CD14-positive monocyte (primary cell): ENCODE results near the gene SCARB2. TPM values are rescaled to one million over a fixed set of nuclear protein-coding genes. Genes with fewer than 3 reads are reported as not detected.

Experiments
- DNase-seq, 3 donors: peaks; one replicate each; pipeline ENCODE4 v3.0.0-alpha.2; 2011 to 2022
- H2AFZ ChIP-seq: 2 replicates; pipeline ENCODE4 v1.6.0; 2012; ENCODE audit warnings: mild to moderate bottlenecking, low read depth, low read length, inconsistent platforms; ENCODE audit not compliant: insufficient read depth, poor library complexity, severe bottlenecking
- H3K27ac ChIP-seq, 2 donors: 1 replicate in 1 of 2; 2 replicates in 1 of 2; pipeline ENCODE4 v1.5.1; 2012 to 2013; ENCODE audit warnings: low read length in 2 of 2, control low read depth in 1 of 2, inconsistent platforms in 1 of 2, low read depth in 1 of 2, mild to moderate bottlenecking in 1 of 2
- H3K27me3 ChIP-seq, 2 donors: one replicate each; pipeline versions ENCODE4 v1.6.0 to v1.6.1; 2011 to 2013; ENCODE audit warnings: low read length in 2 of 2; ENCODE audit not compliant: control insufficient read depth in 2 of 2, insufficient read depth in 2 of 2
- H3K36me3 ChIP-seq, 2 donors: replicated peaks in 1 of 2; 1 replicate in 1 of 2; 2 replicates in 1 of 2; pipeline versions ENCODE4 v1.5.1 to v1.6.1; 2012 to 2013; ENCODE audit warnings: low read length in 2 of 2, control low read depth in 1 of 2, inconsistent platforms in 1 of 2, mild to moderate bottlenecking in 1 of 2; ENCODE audit not compliant: insufficient read depth in 2 of 2, control insufficient read depth in 1 of 2
- H3K4me1 ChIP-seq, 2 donors: 1 replicate in 1 of 2; 2 replicates in 1 of 2; pipeline versions ENCODE4 v1.5.1 to v1.6.1; 2012 to 2013; ENCODE audit warnings: low read length in 2 of 2, control low read depth in 1 of 2, inconsistent platforms in 1 of 2, mild to moderate bottlenecking in 1 of 2, moderate library complexity in 1 of 2; ENCODE audit not compliant: insufficient read depth in 2 of 2, control insufficient read depth in 1 of 2
- H3K4me2 ChIP-seq: replicated peaks from 2 replicates; pipeline ENCODE3; 2012; ENCODE audit warnings: low read length, moderate library complexity, mild to moderate bottlenecking; ENCODE audit not compliant: poor library complexity, severe bottlenecking; ENCODE audit errors: extremely low read depth
- H3K4me3 ChIP-seq, 3 experiments: fragments of 200-600 bp in 1 of 3; sonication (generic) in 1 of 3; replicated peaks in 1 of 3; 1 replicate in 2 of 3; 2 replicates in 1 of 3; pipeline ENCODE4 v1.5.1; 2011 to 2013; ENCODE audit warnings: low read length in 3 of 3, mild to moderate bottlenecking in 3 of 3, control low read depth in 2 of 3, low read depth in 2 of 3, inconsistent platforms in 1 of 3, moderate library complexity in 1 of 3
- H3K79me2 ChIP-seq: 2 replicates; pipeline ENCODE4 v1.6.0; 2012; ENCODE audit warnings: mild to moderate bottlenecking, control low read depth, inconsistent platforms, low read length, moderate library complexity; ENCODE audit not compliant: insufficient read depth
- H3K9ac ChIP-seq: 2 replicates; pipeline ENCODE4 v1.6.0; 2017; ENCODE audit warnings: low read length, mild to moderate bottlenecking; ENCODE audit not compliant: insufficient read depth, poor library complexity, severe bottlenecking
- H3K9me3 ChIP-seq, 2 donors: replicated peaks in 1 of 2; 1 replicate in 1 of 2; 2 replicates in 1 of 2; pipeline versions ENCODE4 v1.5.1 to v1.6.1; 2012 to 2013; ENCODE audit warnings: low read length in 2 of 2, control low read depth in 1 of 2; ENCODE audit not compliant: control insufficient read depth in 1 of 2, insufficient read depth in 1 of 2
- H4K20me1 ChIP-seq: 2 replicates; pipeline ENCODE4 v1.6.0; 2012; ENCODE audit warnings: mild to moderate bottlenecking, low read length, control low read depth, moderate library complexity; ENCODE audit not compliant: insufficient read depth
- H3K27ac Mint-ChIP-seq, 7 donors: one replicate each; pipeline ENCODE4 v1.8.0; 2020; ENCODE audit warnings: mild to moderate bottlenecking in 7 of 7, mixed read lengths in 7 of 7, moderate library complexity in 6 of 7, inconsistent platforms in 2 of 7
- H3K27me3 Mint-ChIP-seq, 3 donors: one replicate each; pipeline ENCODE4 v1.8.0; 2021 to 2022; ENCODE audit warnings: low read depth in 3 of 3, mild to moderate bottlenecking in 3 of 3, mixed read lengths in 3 of 3, moderate library complexity in 3 of 3, inconsistent platforms in 1 of 3
- H3K36me3 Mint-ChIP-seq, 2 donors: one replicate each; pipeline ENCODE4 v1.8.0; 2020; ENCODE audit warnings: mixed read lengths in 2 of 2, inconsistent platforms in 1 of 2, mild to moderate bottlenecking in 1 of 2
- H3K4me1 Mint-ChIP-seq: one replicate; pipeline ENCODE4 v1.8.0; 2020; ENCODE audit warnings: mild to moderate bottlenecking, mixed read lengths
- H3K4me3 Mint-ChIP-seq, 2 donors: one replicate each; pipeline ENCODE4 v1.8.0; 2020; ENCODE audit warnings: mild to moderate bottlenecking in 2 of 2, mixed read lengths in 2 of 2, moderate library complexity in 1 of 2
- H3K9me3 Mint-ChIP-seq, 7 donors: one replicate each; pipeline ENCODE4 v1.8.0; 2020 to 2022; ENCODE audit warnings: mixed read lengths in 7 of 7, mild to moderate bottlenecking in 6 of 7, moderate library complexity in 6 of 7, inconsistent platforms in 2 of 7
- WGBS: methylation state at CpG from one replicate; pipeline ENCODE4 v1.1.5; 2013; ENCODE audit warnings: missing lambda C conversion rate; ENCODE audit not compliant: insufficient coverage; 5-methylcytosine and 5-hydroxymethylcytosine counted together
- intact Hi-C, 2 donors: fragments of 100-400 bp; cut with micrococcal nuclease; formaldehyde crosslinking; loops; one replicate each; pipeline versions ENCODE4 v1.15.0 to v1.15.1; 2023
- polyA plus RNA-seq, 3 donors: library from polyadenylated mRNA; depleted of rRNA in 1 of 3; unstranded in 2 of 3; stranded (reverse) in 1 of 3; fragments of 300-500 nt in 2 of 3; fragments of >200 nt in 1 of 3; fragmentation: Illumina TruSeq in 2 of 3; gene quantifications; 1 replicate in 2 of 3; 2 replicates in 1 of 3; pipeline ENCODE4 v1.2.3, GENCODE V29; 2012 to 2021
- TF ChIP-seq, protein P1 (sequence below): fragments of 200-600 bp; IDR thresholded peaks from one replicate; pipeline ENCODE4 v1.8.0; 2022; ENCODE audit warnings: antibody characterized with exemption, mild to moderate bottlenecking

SCARB2 gene
- polyA plus RNA-seq, 3 donors = 36.8 to 73.0 (median 53.5) TPM

DNA sequence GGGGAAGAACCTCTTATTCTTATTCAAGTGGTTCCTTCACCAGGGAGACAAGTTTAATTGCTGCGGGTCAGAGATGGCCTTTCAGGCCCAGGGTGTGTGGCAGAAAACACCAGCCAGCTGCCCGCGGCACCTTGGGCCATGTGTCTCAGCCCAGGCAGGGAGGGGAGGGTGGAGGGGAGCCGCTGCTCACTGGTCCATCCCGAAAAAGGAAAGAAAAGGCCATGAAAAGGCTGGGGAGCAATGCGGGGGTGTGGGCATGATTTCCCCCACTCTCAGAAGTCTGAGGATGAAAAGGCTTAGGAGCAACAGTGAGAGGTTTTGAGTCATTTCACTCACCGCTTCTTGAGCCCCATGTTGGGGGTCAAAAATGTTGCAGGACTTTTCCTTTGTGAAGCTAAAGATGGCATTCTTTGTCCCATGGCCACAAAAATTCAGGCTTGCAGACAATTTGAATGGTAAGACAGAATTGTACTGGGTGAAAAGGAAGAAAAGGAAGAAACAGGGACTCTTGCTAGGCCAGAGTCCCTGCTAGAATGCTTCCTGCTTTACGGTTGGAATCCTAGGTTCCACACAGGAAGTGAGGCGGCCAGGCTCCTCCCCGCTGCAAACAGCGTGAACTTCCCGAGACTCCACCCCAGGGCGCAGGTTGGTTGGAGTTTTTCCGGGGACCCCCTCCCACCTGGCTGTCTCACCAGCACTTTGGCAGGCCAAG lies 20.5 kb upstream of the SCARB2 start:
- Histone ChIP-seq H2AFZ (peak overlapping the region; percentile 58), H3K79me2 (no peaks in the 10 kb centered on the region), H3K4me1 (no peaks in the 10 kb centered on the region), H3K4me2 (peak overlapping the region; percentile 50), H3K9ac (no peak overlapping the region), H3K27ac (peak overlapping the region in 1 of 2 donors; percentile 12), H3K27me3 (no peaks in the 10 kb centered on the region), H3K36me3 (no peaks in the 10 kb centered on the region), H3K9me3 (peaks cover 0 to 16% of the 10 kb centered on the region in 2 donors), H4K20me1 (no peaks in the 10 kb centered on the region), H3K4me3 (peak overlapping the region in 2 of 3 experiments; percentile 15 to 52)
- 88% methylated on average over 11 of the region's 14 CpGs for WGBS
- no peak for DNase-seq
- H3K27me3 Mint-ChIP-seq = peaks cover 0 to 3% (median 0%) of the 10 kb centered on the region in 3 donors
- TF ChIP-seq, protein P1, sequence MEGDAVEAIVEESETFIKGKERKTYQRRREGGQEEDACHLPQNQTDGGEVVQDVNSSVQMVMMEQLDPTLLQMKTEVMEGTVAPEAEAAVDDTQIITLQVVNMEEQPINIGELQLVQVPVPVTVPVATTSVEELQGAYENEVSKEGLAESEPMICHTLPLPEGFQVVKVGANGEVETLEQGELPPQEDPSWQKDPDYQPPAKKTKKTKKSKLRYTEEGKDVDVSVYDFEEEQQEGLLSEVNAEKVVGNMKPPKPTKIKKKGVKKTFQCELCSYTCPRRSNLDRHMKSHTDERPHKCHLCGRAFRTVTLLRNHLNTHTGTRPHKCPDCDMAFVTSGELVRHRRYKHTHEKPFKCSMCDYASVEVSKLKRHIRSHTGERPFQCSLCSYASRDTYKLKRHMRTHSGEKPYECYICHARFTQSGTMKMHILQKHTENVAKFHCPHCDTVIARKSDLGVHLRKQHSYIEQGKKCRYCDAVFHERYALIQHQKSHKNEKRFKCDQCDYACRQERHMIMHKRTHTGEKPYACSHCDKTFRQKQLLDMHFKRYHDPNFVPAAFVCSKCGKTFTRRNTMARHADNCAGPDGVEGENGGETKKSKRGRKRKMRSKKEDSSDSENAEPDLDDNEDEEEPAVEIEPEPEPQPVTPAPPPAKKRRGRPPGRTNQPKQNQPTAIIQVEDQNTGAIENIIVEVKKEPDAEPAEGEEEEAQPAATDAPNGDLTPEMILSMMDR = no peak
- H3K4me1 Mint-ChIP-seq = peaks cover 4% of the 10 kb centered on the region
- H3K36me3 Mint-ChIP-seq = peaks cover 0 to 1% of the 10 kb centered on the region in 2 donors
- H3K9me3 Mint-ChIP-seq = peaks cover 5 to 15% (median 10%) of the 10 kb centered on the region in 7 donors
- peak overlapping the region in 1 of 2 donors; percentile 76 for H3K4me3 Mint-ChIP-seq
- intact Hi-C loops = no loop called here
- peak overlapping the region in 1 of 7 donors; percentile 48 for H3K27ac Mint-ChIP-seq

GRCh38 chr4:76233529-76233928 lies 19.9 kb upstream of the SCARB2 start:
- DNase-seq = no peak
- H3K9ac ChIP-seq = no peak overlapping the region

More at GRCh38 chr4:76233529-76233928, 19.9 kb upstream of the SCARB2 start:
- Histone ChIP-seq H3K9me3 (peaks cover 0 to 16% of the 10 kb centered on the region in 2 donors), H2AFZ (peak overlapping the region; percentile 58), H3K27ac (peak overlapping the region in 1 of 2 donors; percentile 12), H3K36me3 (no peaks in the 10 kb centered on the region), H4K20me1 (no peaks in the 10 kb centered on the region), H3K4me1 (no peaks in the 10 kb centered on the region), H3K4me3 (peak overlapping the region in 2 of 3 experiments; percentile 15 to 52), H3K79me2 (no peaks in the 10 kb centered on the region), H3K27me3 (no peaks in the 10 kb centered on the region), H3K4me2 (peak overlapping the region; percentile 50)
- Mint-ChIP-seq H3K27me3 (peaks cover 0 to 3% (median 0%) of the 10 kb centered on the region in 3 donors), H3K27ac (peak overlapping the region in 1 of 7 donors; percentile 48), H3K4me3 (peak overlapping the region in 1 of 2 donors; percentile 76), H3K36me3 (peaks cover 0 to 2% of the 10 kb centered on the region in 2 donors), H3K9me3 (peaks cover 10 to 20% (median 16%) of the 10 kb centered on the region in 7 donors), H3K4me1 (peaks cover 4% of the 10 kb centered on the region)
- TF ChIP-seq, protein P1 = no peak
- intact Hi-C loops = no loop called here
- 80% methylated on average over 1 of the region's 2 CpGs for WGBS
